Measurements from ENCODE around the gene ESPL1.
A peak's percentile ranks its signal among the peaks of the same experiment; 100 is the strongest.

Gene ESPL1

GRCh38 chr12:53267999-53268629, at the start of gene ESPL1:
Gene ESPL1, plus strand, starts transcription at chr12:53268299. Its CDS starts 468 bp downstream, at chr12:53268767.
- DNase-seq: peak; percentile 85

- DNase-seq: no peak
Observed at GRCh38 chr12:53218551-53219291, 49.4 kb upstream of the ESPL1 start.

GRCh38 chr12:53219292-53219955, 48.7 kb upstream of the ESPL1 start:
- DNase-seq: peak; percentile 64

- peak; percentile 72 for DNase-seq
Observed at GRCh38 chr12:53219956-53220693, 48.0 kb upstream of the ESPL1 start.

GRCh38 chr12:53220694-53221202, 47.4 kb upstream of the ESPL1 start:
- DNase-seq: peak; percentile 74

- peak; percentile 43 for DNase-seq
Observed at GRCh38 chr12:53221203-53222080, 46.7 kb upstream of the ESPL1 start.

- no peak for DNase-seq
Observed at GRCh38 chr12:53222170-53222721, 45.9 kb upstream of the ESPL1 start.

- DNase-seq: no peak
Observed at GRCh38 chr12:53222806-53223261, 45.3 kb upstream of the ESPL1 start.

- DNase-seq: no peak
Observed at GRCh38 chr12:53223389-53224060, 44.6 kb upstream of the ESPL1 start.

GRCh38 chr12:53224061-53224896, 43.8 kb upstream of the ESPL1 start:
- DNase-seq: no peak

GRCh38 chr12:53224897-53225634, 43.0 kb upstream of the ESPL1 start:
- DNase-seq: no peak

GRCh38 chr12:53225635-53226424, 42.3 kb upstream of the ESPL1 start:
- DNase-seq: no peak

GRCh38 chr12:53226815-53227214, 41.3 kb upstream of the ESPL1 start:
- no peak for DNase-seq

GRCh38 chr12:53227341-53227740, 40.8 kb upstream of the ESPL1 start:
- no peak for DNase-seq

GRCh38 chr12:53227836-53228235, 40.3 kb upstream of the ESPL1 start:
- DNase-seq: no peak

GRCh38 chr12:53229454-53229853, 38.6 kb upstream of the ESPL1 start:
- DNase-seq: no peak

- DNase-seq: no peak
Observed at GRCh38 chr12:53230108-53230845, 37.8 kb upstream of the ESPL1 start.

- DNase-seq: no peak
Observed at GRCh38 chr12:53231671-53231920, 36.5 kb upstream of the ESPL1 start.
